NCI-H128 (cell line): Measurements from ENCODE around the gene RAB11FIP5.
"Not testable (repeated sequence)": the region's sequence is repeated elsewhere in the genome, so short reads cannot be mapped to it uniquely, and the experiment has no call there.

ENCODE experiments used
- DNase-seq: peaks from one replicate; lab custom pipeline; 2025; ENCODE audit not compliant: unreplicated experiment; lab: John Stamatoyannopoulos, UW

Gene RAB11FIP5

GRCh38 chr2:73071360-73072128 is 41.2 kb downstream of the RAB11FIP5 start, which contains the start of gene SFXN5:
Gene SFXN5, minus strand, starts transcription at chr2:73071712. Its CDS starts 7 bp downstream, at chr2:73071705.
- DNase-seq = peak; percentile 92

- DNase-seq = no peak
These were observed 41.9 kb downstream of the RAB11FIP5 start for GRCh38 chr2:73070643-73071359.

GRCh38 chr2:73069855-73070642 is 42.7 kb downstream of the RAB11FIP5 start:
- DNase-seq = no peak

GRCh38 chr2:73069041-73069854 is 43.5 kb downstream of the RAB11FIP5 start:
- DNase-seq = no peak

DNA sequence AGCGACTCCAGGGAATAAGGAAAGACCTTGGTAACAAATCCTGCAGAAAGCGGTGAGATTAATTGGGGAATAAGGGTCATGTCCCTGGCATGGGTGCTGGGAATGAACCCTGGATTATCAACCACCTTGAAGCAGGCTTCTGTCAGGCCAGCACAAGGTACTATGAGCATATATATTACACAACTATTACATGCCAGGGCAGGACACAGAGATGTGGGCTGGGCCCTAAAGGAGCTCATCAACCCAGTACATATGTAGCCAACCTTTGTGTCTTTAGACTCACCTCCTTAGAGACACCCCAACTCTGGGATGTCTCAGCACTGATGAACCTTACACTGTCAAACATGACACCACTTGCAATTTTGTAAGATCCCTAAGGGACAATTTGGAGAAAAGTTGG is 44.6 kb downstream of the RAB11FIP5 start:
- DNase-seq = no peak

DNA sequence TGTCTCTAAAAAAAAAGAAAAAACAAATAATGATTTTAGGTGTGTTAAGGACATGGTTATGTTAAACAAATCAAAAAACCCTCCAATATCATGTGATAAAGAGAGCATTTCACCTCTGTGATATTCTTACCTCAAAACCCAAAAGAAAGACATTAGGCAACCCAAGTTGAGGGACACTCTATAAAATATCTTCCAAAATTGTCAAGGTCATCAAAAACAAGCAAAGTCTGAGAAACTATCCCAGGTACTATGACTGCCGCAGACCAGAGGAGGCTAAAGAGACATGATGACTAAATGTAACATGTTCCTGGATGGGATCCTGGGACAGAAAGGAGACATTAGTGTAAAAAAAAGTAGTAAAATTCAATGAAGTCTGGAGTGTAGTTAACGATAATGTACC is 45.7 kb downstream of the RAB11FIP5 start:
- no peak for DNase-seq

- DNase-seq = not testable (repeated sequence)
These were observed 47.7 kb downstream of the RAB11FIP5 start for GRCh38 chr2:73065070-73065469.

DNA sequence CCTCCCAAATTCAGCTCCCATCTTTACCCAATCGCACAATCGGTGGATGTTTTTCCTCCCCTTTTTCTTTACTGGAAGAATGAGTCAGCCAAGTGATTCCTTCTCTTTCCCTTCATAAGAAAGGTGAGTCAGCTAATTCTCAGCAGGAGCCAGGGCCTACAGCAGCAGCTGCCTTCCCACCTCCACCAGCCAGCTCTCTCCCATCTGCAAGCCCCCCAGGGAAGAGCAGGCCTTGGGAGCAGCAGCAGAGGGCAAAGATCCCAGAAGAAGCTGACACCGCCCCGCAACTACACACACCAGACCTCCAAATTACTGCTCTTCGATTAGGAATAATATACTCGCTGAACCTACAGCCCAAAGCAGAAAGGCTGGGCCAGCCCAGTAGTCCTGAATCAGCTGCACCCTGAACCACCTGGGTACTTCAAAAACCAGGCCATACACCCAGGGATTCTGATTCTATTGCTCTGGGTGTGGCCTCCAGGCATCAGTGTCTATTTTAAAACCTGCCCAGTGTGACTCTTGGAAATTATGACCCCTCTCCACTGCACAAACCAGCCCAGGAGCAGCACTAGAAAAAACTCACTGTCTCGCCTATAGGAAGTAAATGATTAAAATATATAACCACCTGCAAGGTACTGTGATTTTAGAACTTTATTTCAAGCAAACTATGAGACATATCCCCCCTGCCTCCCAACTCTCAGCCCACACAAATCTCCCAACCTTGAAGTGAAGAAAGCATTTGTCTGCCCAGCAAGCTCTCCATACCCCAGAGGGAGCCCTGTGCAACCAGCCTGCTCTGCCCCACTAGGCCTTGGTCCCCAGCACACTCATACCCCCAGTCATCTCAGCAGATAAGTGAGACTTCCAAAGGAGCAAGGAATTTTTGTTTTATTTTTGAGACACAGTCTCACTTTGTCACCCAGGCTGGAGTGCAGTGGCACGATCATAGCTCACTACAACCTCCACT is 48.6 kb downstream of the RAB11FIP5 start:
- DNase-seq = no peak

DNA sequence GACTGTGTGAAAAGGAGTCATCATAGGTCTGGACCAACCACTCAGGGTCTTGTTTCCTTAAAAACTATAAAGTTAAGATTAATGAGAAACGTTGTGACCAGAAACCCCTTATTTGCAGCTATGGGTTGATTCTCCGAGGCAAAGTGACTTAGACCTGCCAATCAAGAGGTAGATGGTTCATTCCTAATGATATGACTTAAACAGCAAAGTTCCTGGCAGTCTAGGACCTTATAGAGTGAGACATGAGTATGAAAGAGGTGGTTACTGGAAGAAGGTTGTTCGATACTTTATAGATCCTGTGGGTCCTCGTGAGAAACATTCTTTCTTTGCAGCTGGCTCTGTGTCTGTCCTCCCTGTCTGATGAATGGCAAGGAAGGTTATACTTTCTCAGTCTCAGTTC is 49.3 kb downstream of the RAB11FIP5 start:
- DNase-seq = no peak

- DNase-seq = no peak
These were observed 53.6 kb downstream of the RAB11FIP5 start for GRCh38 chr2:73059106-73059505.

DNA sequence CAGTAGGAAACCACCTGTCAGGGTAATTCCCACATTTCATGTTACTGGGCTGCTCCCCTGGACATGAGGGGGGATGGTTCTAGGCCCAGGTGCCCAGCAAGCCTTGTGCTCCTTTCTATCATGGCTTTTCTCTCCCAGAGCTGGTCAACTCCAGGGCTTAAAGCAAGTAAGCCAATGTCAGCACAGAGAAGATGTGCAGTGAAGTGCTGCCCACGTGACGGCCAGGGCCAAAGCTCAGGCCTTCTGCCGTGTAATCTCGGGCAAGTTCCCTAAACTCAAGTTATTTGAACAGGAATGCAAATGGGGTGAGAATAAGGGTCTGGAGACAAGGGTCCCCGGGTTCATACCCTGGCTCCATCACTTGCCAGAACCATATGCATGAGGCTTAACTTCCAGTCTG is 57.8 kb downstream of the RAB11FIP5 start:
- no peak for DNase-seq

DNA sequence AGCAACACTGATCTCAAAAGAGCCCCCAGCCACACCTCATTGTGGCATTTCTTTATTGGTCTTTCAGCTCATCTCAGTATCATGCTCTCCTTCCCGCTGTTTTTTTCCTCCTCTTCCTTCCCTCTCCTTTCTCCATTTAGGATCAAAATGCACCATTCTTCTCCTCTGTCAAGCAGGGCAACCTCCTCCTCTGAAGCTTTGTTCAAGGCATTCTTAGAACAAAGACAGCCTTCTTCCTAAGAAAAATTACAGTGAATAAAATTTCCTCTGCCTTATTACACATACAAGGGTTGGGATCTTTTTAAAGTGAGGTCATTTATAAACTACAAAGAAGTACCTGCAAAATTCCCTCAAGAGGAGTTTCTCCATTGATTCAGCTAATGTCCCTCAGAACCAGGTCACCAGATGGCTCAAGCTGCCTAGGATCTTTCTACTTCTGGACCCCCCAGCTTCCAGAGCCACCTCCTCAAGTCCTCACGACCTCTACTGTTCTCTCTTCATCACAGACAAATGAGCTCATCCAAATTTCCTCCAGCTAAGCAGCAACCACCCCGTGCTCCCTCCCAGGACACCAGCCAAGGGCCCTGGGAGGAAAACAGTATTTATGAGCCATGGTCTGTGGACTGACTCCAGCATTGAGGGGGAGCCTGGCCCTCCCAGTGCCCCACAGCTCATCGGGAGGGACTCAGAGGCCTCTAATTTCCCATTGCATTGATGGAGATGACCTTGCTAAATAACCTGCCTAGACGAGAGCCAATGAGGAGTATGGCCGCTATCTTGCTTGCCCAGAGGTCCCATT is 59.2 kb downstream of the RAB11FIP5 start:
- no peak for DNase-seq

DNA sequence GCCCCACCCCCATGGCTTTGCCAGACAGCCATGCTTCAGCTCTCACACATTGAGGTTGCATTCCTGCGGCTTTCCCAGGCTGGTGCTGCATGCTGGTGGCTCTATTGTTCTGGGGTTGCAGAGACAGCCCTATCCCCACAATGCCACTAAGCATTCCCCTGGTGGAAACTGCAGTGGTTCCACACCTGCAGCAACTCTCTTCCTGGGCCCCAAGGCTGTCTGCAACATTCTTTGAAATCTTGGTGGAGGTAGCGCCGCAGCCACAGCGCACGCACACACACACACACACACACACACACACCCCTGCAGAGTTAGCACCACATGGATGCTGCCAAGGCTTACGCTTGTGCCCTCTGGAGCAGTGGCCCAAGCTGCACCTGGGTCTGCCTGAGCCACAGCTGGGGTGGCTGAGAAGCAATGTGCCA is 62.6 kb downstream of the RAB11FIP5 start:
- DNase-seq = no peak

GRCh38 chr2:73043929-73044832 is 68.6 kb downstream of the RAB11FIP5 start:
- no peak for DNase-seq

DNA sequence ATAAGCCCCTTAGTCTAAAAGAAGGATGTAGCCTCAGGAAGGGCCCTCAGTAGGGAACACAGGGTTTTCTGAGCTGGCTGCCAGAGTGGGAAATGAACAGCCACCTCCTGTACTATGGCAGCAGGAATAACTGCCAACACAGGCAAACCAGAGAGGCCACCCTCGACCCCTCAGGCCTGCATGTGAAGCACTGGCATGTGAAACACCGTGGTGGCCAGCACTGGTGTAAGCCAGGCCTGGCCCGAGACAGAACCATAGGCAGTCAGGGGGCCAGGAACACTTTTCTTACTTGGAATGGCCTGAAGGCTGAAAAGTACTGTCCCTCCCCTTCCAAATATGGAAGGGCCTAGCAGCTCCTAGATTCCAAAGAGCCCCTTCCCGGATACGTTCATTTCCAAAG is 69.5 kb downstream of the RAB11FIP5 start:
- no peak for DNase-seq

- DNase-seq = no peak
These were observed 74.7 kb downstream of the RAB11FIP5 start for GRCh38 chr2:73037947-73038585.

DNA sequence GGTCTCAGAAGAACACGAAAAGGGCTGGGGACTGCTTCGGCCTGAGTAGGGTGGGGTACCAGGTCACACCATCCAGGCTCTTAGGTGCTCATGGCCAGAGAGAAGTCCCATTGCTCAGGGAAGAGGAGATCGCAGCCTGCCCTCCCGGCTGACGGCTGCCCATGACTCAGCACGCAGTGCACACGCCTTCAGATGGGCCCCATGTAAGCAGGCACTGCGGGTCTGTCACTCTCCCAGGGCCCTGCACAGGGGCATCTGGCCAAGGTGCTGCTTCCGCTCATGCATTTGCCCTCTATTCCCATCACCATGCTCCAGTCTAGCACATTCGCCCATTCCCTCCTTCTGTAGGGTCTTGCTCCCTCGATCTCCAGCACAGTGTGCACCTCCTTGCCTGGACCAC is 76.0 kb downstream of the RAB11FIP5 start:
- DNase-seq = no peak
